ENCODE data around the gene SLC10A1.

DNA sequence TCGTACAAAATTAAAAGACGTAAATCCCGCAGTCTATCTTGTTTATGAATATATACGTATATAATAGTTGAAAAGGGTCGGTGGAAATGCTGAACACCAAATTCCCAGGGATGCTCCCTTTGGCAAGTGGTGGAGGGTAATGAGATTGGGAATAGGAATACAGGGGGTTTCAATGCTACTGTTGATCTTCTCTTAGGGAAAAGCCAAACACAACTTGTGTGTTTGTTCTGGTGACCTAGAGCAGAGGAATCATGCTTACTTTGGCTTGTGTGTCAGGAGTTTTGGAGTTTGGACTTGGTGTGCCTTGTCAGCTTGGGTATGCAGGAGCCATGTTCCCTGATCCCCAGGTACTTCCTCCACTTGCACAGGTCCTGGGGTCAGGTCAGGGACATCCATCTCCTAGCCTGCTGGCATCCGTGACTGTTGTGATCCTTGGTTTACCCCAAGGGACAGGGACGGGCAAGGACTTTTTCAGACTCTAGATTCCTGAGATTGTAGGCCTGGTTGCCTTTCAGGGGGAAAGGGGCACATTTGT, 4.1 kb downstream of the SLC10A1 start:
- no peak for TF ChIP-seq POLR2A (IDR thresholded peaks at IDR 0.05)
- TF ChIP-seq, protein P1, sequence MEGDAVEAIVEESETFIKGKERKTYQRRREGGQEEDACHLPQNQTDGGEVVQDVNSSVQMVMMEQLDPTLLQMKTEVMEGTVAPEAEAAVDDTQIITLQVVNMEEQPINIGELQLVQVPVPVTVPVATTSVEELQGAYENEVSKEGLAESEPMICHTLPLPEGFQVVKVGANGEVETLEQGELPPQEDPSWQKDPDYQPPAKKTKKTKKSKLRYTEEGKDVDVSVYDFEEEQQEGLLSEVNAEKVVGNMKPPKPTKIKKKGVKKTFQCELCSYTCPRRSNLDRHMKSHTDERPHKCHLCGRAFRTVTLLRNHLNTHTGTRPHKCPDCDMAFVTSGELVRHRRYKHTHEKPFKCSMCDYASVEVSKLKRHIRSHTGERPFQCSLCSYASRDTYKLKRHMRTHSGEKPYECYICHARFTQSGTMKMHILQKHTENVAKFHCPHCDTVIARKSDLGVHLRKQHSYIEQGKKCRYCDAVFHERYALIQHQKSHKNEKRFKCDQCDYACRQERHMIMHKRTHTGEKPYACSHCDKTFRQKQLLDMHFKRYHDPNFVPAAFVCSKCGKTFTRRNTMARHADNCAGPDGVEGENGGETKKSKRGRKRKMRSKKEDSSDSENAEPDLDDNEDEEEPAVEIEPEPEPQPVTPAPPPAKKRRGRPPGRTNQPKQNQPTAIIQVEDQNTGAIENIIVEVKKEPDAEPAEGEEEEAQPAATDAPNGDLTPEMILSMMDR (IDR thresholded peaks at IDR 0.05), result no peak

All from prostate gland (tissue), 2 donors.